ENCODE measurements around the gene POLRMT.
"Not testable (repeated sequence)": the region's sequence is repeated elsewhere in the genome, so short reads cannot be mapped to it uniquely, and the experiment has no call there.

Gene POLRMT

GRCh38 chr19:677201-677600 is 43.9 kb upstream of the POLRMT start:
- DNase-seq (ENCODE audit: insufficient read length, low spot score) (no peak), FAIRE-seq (no peak)

GRCh38 chr19:676339-677105 is 43.2 kb upstream of the POLRMT start, which contains the start of gene FSTL3:
FSTL3 (plus strand) TSS chr19:676392; CDS start chr19:676424, 32 bp downstream.
- DNase-seq (ENCODE audit: insufficient read length, low spot score) (no peak), FAIRE-seq (no peak)
- no peak for TF ChIP-seq SPI1 (IDR thresholded peaks at IDR 0.05; ENCODE audit: low read depth, low read length)
- no peak for TF ChIP-seq POLR2AphosphoS5 (IDR thresholded peaks at IDR 0.05; ENCODE audit: low read depth, low read length)
- no peak for TF ChIP-seq POU2F2 (IDR thresholded peaks at IDR 0.05; ENCODE audit: low read depth, low read length)
- TF ChIP-seq TAF1 (IDR thresholded peaks at IDR 0.05; ENCODE audit: low read depth, low read length), result no peak
- no peak for TF ChIP-seq POLR2A (IDR thresholded peaks at IDR 0.05; ENCODE audit: low read depth, low read length)
- TF ChIP-seq PAX5 (IDR thresholded peaks at IDR 0.05; ENCODE audit: insufficient read depth, low read length, severe bottlenecking), result no peak

More at GRCh38 chr19:677201-677600, 43.9 kb upstream of the POLRMT start:
- no peak for TF ChIP-seq POU2F2 (IDR thresholded peaks at IDR 0.05; ENCODE audit: low read depth, low read length)
- no peak for TF ChIP-seq SPI1 (IDR thresholded peaks at IDR 0.05; ENCODE audit: low read depth, low read length)
- no peak for TF ChIP-seq PAX5 (IDR thresholded peaks at IDR 0.05; ENCODE audit: insufficient read depth, low read length, severe bottlenecking)
- no peak for TF ChIP-seq POLR2AphosphoS5 (IDR thresholded peaks at IDR 0.05; ENCODE audit: low read depth, low read length)
- TF ChIP-seq TAF1 (IDR thresholded peaks at IDR 0.05; ENCODE audit: low read depth, low read length), result no peak
- TF ChIP-seq POLR2A (IDR thresholded peaks at IDR 0.05; ENCODE audit: low read depth, low read length), result no peak

- no peak for TF ChIP-seq POLR2AphosphoS5 (IDR thresholded peaks at IDR 0.05; ENCODE audit: low read depth, low read length)
- TF ChIP-seq PAX5 (IDR thresholded peaks at IDR 0.05; ENCODE audit: insufficient read depth, low read length, severe bottlenecking), result no peak
- no peak for TF ChIP-seq SPI1 (IDR thresholded peaks at IDR 0.05; ENCODE audit: low read depth, low read length)
- TF ChIP-seq POU2F2 (IDR thresholded peaks at IDR 0.05; ENCODE audit: low read depth, low read length), result no peak
- no peak for TF ChIP-seq POLR2A (IDR thresholded peaks at IDR 0.05; ENCODE audit: low read depth, low read length)
- no peak for TF ChIP-seq TAF1 (IDR thresholded peaks at IDR 0.05; ENCODE audit: low read depth, low read length)
- DNase-seq (ENCODE audit: insufficient read length, low spot score), result no peak
- no peak for FAIRE-seq
Measured at GRCh38 chr19:676007-676338, 42.6 kb upstream of the POLRMT start.

GRCh38 chr19:674282-675151 is 41.2 kb upstream of the POLRMT start:
- DNase-seq (ENCODE audit: insufficient read length, low spot score) (no peak), FAIRE-seq (no peak)
- TF ChIP-seq POLR2AphosphoS5 (IDR thresholded peaks at IDR 0.05; ENCODE audit: low read depth, low read length) (no peak), SPI1 (IDR thresholded peaks at IDR 0.05; ENCODE audit: low read depth, low read length) (no peak), POLR2A (IDR thresholded peaks at IDR 0.05; ENCODE audit: low read depth, low read length) (no peak), PAX5 (IDR thresholded peaks at IDR 0.05; ENCODE audit: insufficient read depth, low read length, severe bottlenecking) (no peak), TAF1 (IDR thresholded peaks at IDR 0.05; ENCODE audit: low read depth, low read length) (no peak), POU2F2 (IDR thresholded peaks at IDR 0.05; ENCODE audit: low read depth, low read length) (no peak)

- FAIRE-seq (no peak), DNase-seq (ENCODE audit: insufficient read length, low spot score) (no peak)
- TF ChIP-seq TAF1 (IDR thresholded peaks at IDR 0.05; ENCODE audit: low read depth, low read length), result no peak
- TF ChIP-seq PAX5 (IDR thresholded peaks at IDR 0.05; ENCODE audit: insufficient read depth, low read length, severe bottlenecking), result no peak
- TF ChIP-seq POLR2AphosphoS5 (IDR thresholded peaks at IDR 0.05; ENCODE audit: low read depth, low read length), result no peak
- TF ChIP-seq SPI1 (IDR thresholded peaks at IDR 0.05; ENCODE audit: low read depth, low read length), result no peak
Measured at GRCh38 chr19:670609-671075, 37.3 kb upstream of the POLRMT start.

GRCh38 chr19:668675-669434 is 35.5 kb upstream of the POLRMT start:
- DNase-seq (ENCODE audit: insufficient read length, low spot score); FAIRE-seq: not testable (repeated sequence)

- DNase-seq (ENCODE audit: insufficient read length, low spot score); FAIRE-seq: not testable (repeated sequence)
Measured at GRCh38 chr19:666985-667573, 33.7 kb upstream of the POLRMT start.

- FAIRE-seq, result peak; percentile 52
- TF ChIP-seq POLR2AphosphoS5 (IDR thresholded peaks at IDR 0.05; ENCODE audit: low read depth, low read length), result no peak
- no peak for TF ChIP-seq TAF1 (IDR thresholded peaks at IDR 0.05; ENCODE audit: low read depth, low read length)
- TF ChIP-seq PAX5 (IDR thresholded peaks at IDR 0.05; ENCODE audit: insufficient read depth, low read length, severe bottlenecking), result no peak
- TF ChIP-seq POU2F2 (IDR thresholded peaks at IDR 0.05; ENCODE audit: low read depth, low read length), result no peak
- TF ChIP-seq SPI1 (IDR thresholded peaks at IDR 0.05; ENCODE audit: low read depth, low read length), result no peak
- no peak for TF ChIP-seq POLR2A (IDR thresholded peaks at IDR 0.05; ENCODE audit: low read depth, low read length)
Measured at GRCh38 chr19:664913-665443, 31.6 kb upstream of the POLRMT start.

GRCh38 chr19:663682-664117 is 30.4 kb upstream of the POLRMT start:
- no peak for DNase-seq (ENCODE audit: insufficient read length, low spot score)
- TF ChIP-seq TAF1 (IDR thresholded peaks at IDR 0.05; ENCODE audit: low read depth, low read length), result no peak
- TF ChIP-seq SPI1 (IDR thresholded peaks at IDR 0.05; ENCODE audit: low read depth, low read length), result no peak
- no peak for TF ChIP-seq POLR2A (IDR thresholded peaks at IDR 0.05; ENCODE audit: low read depth, low read length)
- no peak for TF ChIP-seq PAX5 (IDR thresholded peaks at IDR 0.05; ENCODE audit: insufficient read depth, low read length, severe bottlenecking)
- no peak for TF ChIP-seq POLR2AphosphoS5 (IDR thresholded peaks at IDR 0.05; ENCODE audit: low read depth, low read length)
- TF ChIP-seq POU2F2 (IDR thresholded peaks at IDR 0.05; ENCODE audit: low read depth, low read length), result no peak
- no peak for FAIRE-seq

More at GRCh38 chr19:664913-665443, 31.6 kb upstream of the POLRMT start:
- DNase-seq (ENCODE audit: insufficient read length, low spot score), result peak; percentile 81
